SK-N-SH (cell line): ENCODE results near the gene CD300LG. TPM values are rescaled to one million over a fixed set of nuclear protein-coding genes. Genes with fewer than 3 reads are reported as not detected.

Source experiments
- CTCF ChIA-PET: fragments of 300-600, 350-600 bp; formaldehyde crosslinking; extraction: SDS; loops from one replicate; lab custom pipeline; 2021; lab: Yijun Ruan, JAX
- POLR2A ChIA-PET: fragments of 350-600 bp; sonication (Branson Sonifier 250); formaldehyde crosslinking; extraction: SDS; loops from one replicate; lab custom pipeline; 2020; ENCODE audit warnings: antibody characterized with exemption, inconsistent platforms; lab: Yijun Ruan, JAX
- DNase-seq: peaks from one replicate; pipeline ENCODE4 v3.0.0; 2012
- H2AFZ ChIP-seq: fragments of 200-600 bp; sonication (generic); 2 replicates; pipeline ENCODE4 v1.8.1; 2016; ENCODE audit warnings: antibody characterized with exemption, mild to moderate bottlenecking, low read depth
- H3F3A ChIP-seq: fragments of 200-600 bp; sonication (generic); replicated peaks from 2 replicates; pipeline ENCODE3; 2016; ENCODE audit warnings: antibody characterized with exemption, mild to moderate bottlenecking; ENCODE audit not compliant: insufficient read depth
- H3K27ac ChIP-seq, 2 experiments: fragments of 200-500 bp in 1 of 2; fragments of 200-600 bp in 1 of 2; sonication (Bioruptor generic) in 1 of 2; sonication (generic), shearing (Covaris generic) in 1 of 2; 2 replicates each; pipeline versions ENCODE4 v1.5.1 to v1.6.1; 2014 to 2016; ENCODE audit warnings: low read depth in 2 of 2, inconsistent platforms in 1 of 2, low read length in 1 of 2, mild to moderate bottlenecking in 1 of 2, mixed read lengths in 1 of 2
- H3K27me3 ChIP-seq: fragments of 200-600 bp; sonication (generic), shearing (Covaris generic); 2 replicates; pipeline ENCODE4 v1.6.1; 2016; ENCODE audit warnings: mixed run types; ENCODE audit not compliant: insufficient read depth
- H3K36me3 ChIP-seq, 2 experiments: fragments of 200-500 bp in 1 of 2; fragments of 200-600 bp in 1 of 2; sonication (Bioruptor generic) in 1 of 2; sonication (generic) in 1 of 2; replicated peaks in 1 of 2; 2 replicates each; pipeline versions ENCODE3 to v1.5.1; 2014 to 2016; ENCODE audit warnings: low read length in 1 of 2, mild to moderate bottlenecking in 1 of 2; ENCODE audit not compliant: insufficient read depth in 2 of 2, control insufficient read depth in 1 of 2
- H3K4me1 ChIP-seq, 2 experiments: fragments of 200-500 bp in 1 of 2; fragments of 200-600 bp in 1 of 2; sonication (Bioruptor generic) in 1 of 2; sonication (generic), shearing (Covaris generic) in 1 of 2; 2 replicates each; pipeline versions ENCODE4 v1.5.1 to v1.6.1; 2014 to 2016; ENCODE audit warnings: low read depth in 1 of 2, low read length in 1 of 2, mixed run types in 1 of 2; ENCODE audit not compliant: insufficient read depth in 2 of 2, control insufficient read depth in 1 of 2
- H3K4me2 ChIP-seq: fragments of 200-600 bp; sonication (generic), shearing (Covaris generic); 2 replicates; pipeline ENCODE4 v1.6.1; 2017; ENCODE audit warnings: mixed run types
- H3K4me3 ChIP-seq, 2 experiments: fragments of 200-500 bp in 1 of 2; fragments of 200-600 bp in 1 of 2; sonication (Bioruptor generic) in 1 of 2; sonication (generic), shearing (Covaris generic) in 1 of 2; 2 replicates each; pipeline versions ENCODE4 v1.5.1 to v1.8.1; 2014 to 2016; ENCODE audit warnings: low read depth in 2 of 2, inconsistent platforms in 1 of 2, low read length in 1 of 2, mild to moderate bottlenecking in 1 of 2, mixed read lengths in 1 of 2, moderate library complexity in 1 of 2
- H3K79me2 ChIP-seq: fragments of 200-600 bp; sonication (generic); 2 replicates; pipeline ENCODE4 v1.8.1; 2017; ENCODE audit warnings: mild to moderate bottlenecking; ENCODE audit not compliant: insufficient read depth
- H3K9ac ChIP-seq: fragments of 200-600 bp; sonication (generic); 2 replicates; pipeline ENCODE4 v1.6.1; 2017; ENCODE audit warnings: mixed run types
- H3K9me2 ChIP-seq: fragments of 200-600 bp; sonication (generic); 2 replicates; pipeline ENCODE4 v1.6.1; 2017; ENCODE audit warnings: mixed run types
- H3K9me3 ChIP-seq: fragments of 200-600 bp; sonication (generic); 2 replicates; pipeline ENCODE4 v1.6.1; 2017; ENCODE audit warnings: mixed run types, mild to moderate bottlenecking, moderate library complexity
- H4K20me1 ChIP-seq: fragments of 200-600 bp; sonication (generic); 2 replicates; pipeline ENCODE4 v1.6.1; 2017; ENCODE audit warnings: mild to moderate bottlenecking, mixed run types; ENCODE audit not compliant: insufficient read depth
- ELF1 ChIP-seq: IDR thresholded peaks from 2 replicates; pipeline ENCODE4 v1.4.0; 2012
- GABPA ChIP-seq: IDR thresholded peaks from 2 replicates; pipeline ENCODE4 v1.4.0; 2012; ENCODE audit warnings: low read depth, mild to moderate bottlenecking
- MEF2A ChIP-seq: IDR thresholded peaks from 2 replicates; pipeline ENCODE4 v1.4.0; 2012; ENCODE audit warnings: low read depth, borderline replicate concordance
- MXI1 ChIP-seq: IDR thresholded peaks from 2 replicates; pipeline ENCODE4 v1.6.1; 2012; ENCODE audit warnings: mild to moderate bottlenecking, low read depth, low read length, improper control_type of control experiment
- NRF1 ChIP-seq: IDR thresholded peaks from 2 replicates; pipeline ENCODE4 v1.6.1; 2012; ENCODE audit warnings: low read depth, mild to moderate bottlenecking, low read length
- RXRA ChIP-seq: IDR thresholded peaks from 2 replicates; pipeline ENCODE4 v1.4.0; 2012; ENCODE audit warnings: low read depth, mild to moderate bottlenecking, borderline replicate concordance
- SIN3A ChIP-seq: IDR thresholded peaks from 2 replicates; pipeline ENCODE4 v1.6.1; 2012; ENCODE audit warnings: low read depth, mild to moderate bottlenecking, low read length, moderate library complexity, borderline replicate concordance
- SMC3 ChIP-seq: IDR thresholded peaks from 2 replicates; pipeline ENCODE4 v1.6.1; 2012; ENCODE audit warnings: low read depth, low read length, improper control_type of control experiment
- TAF1 ChIP-seq: IDR thresholded peaks from 2 replicates; pipeline ENCODE4 v1.6.1; 2012; ENCODE audit warnings: low read depth, mild to moderate bottlenecking, low read length, moderate library complexity, borderline replicate concordance
- TCF12 ChIP-seq: IDR thresholded peaks from 2 replicates; pipeline ENCODE4 v1.4.0; 2012
- TEAD4 ChIP-seq: IDR thresholded peaks from 2 replicates; pipeline ENCODE4 v1.4.0; 2012; ENCODE audit warnings: mild to moderate bottlenecking, borderline replicate concordance; ENCODE audit not compliant: insufficient read depth
- WGBS: methylation state at CpG from one replicate; pipeline ENCODE4 v1.1.6; 2017; ENCODE audit warnings: low lambda C conversion rate; 5-methylcytosine and 5-hydroxymethylcytosine counted together
- polyA plus RNA-seq, 3 experiments: library from polyadenylated mRNA; depleted of rRNA; stranded (reverse); fragments of >200 nt; gene quantifications; 2 replicates each; pipeline ENCODE4 v1.2.3, GENCODE V29; 2012
- TF ChIP-seq, protein P1 (sequence below): IDR thresholded peaks from 2 replicates; pipeline ENCODE4 v1.4.0; 2012; ENCODE audit warnings: low read depth, borderline replicate concordance
- TF ChIP-seq, protein P2 (sequence below): IDR thresholded peaks from 2 replicates; pipeline ENCODE4; 2012
- TF ChIP-seq, protein P3 (sequence below): IDR thresholded peaks from 2 replicates; pipeline ENCODE4 v1.4.0; 2012; ENCODE audit warnings: low read depth, borderline replicate concordance

CD300LG gene
- polyA plus RNA-seq, 1 of the 3 experiments (the other 2 are of a cell fraction): not detected

DNA sequence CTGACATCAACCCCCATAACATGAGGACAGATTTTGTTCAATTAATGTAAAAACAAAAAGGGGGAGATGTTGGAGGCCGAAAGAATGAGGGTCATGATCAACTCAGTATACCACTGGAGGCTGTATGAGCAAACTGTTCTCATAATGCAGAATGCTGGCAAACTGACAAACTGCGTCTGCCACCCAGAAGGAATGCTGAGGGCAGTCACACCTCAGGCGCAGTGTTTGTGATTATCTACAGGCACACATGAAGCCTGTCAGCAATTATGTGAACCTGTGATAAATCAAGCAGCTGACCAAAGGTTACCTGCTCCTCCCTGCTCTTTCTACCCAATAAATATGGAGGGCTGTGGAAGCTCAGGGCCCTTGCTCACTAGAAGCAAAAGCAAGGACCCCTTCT lies 27.3 kb downstream of the CD300LG start:
- H3K27me3 ChIP-seq: no peaks in the 10 kb centered on the region
- H4K20me1 ChIP-seq: no peaks in the 10 kb centered on the region
- H3K9ac ChIP-seq: no peak overlapping the region
- H3K4me3 ChIP-seq: no peak overlapping the region
- WGBS: 71% methylated on average over 3 of the region's 3 CpGs
- H3K79me2 ChIP-seq: no peaks in the 10 kb centered on the region
- no peak overlapping the region for H2AFZ ChIP-seq
- no peaks in the 10 kb centered on the region for H3F3A ChIP-seq
- H3K9me2 ChIP-seq: no peaks in the 10 kb centered on the region
- no peak for TF ChIP-seq GABPA
- TF ChIP-seq TAF1: no peak
- no peak for TF ChIP-seq SIN3A
- TF ChIP-seq, protein P1, sequence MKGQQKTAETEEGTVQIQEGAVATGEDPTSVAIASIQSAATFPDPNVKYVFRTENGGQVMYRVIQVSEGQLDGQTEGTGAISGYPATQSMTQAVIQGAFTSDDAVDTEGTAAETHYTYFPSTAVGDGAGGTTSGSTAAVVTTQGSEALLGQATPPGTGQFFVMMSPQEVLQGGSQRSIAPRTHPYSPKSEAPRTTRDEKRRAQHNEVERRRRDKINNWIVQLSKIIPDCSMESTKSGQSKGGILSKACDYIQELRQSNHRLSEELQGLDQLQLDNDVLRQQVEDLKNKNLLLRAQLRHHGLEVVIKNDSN: no peak
- TF ChIP-seq TCF12: no peak
- TF ChIP-seq MEF2A: no peak
- TF ChIP-seq, protein P2, sequence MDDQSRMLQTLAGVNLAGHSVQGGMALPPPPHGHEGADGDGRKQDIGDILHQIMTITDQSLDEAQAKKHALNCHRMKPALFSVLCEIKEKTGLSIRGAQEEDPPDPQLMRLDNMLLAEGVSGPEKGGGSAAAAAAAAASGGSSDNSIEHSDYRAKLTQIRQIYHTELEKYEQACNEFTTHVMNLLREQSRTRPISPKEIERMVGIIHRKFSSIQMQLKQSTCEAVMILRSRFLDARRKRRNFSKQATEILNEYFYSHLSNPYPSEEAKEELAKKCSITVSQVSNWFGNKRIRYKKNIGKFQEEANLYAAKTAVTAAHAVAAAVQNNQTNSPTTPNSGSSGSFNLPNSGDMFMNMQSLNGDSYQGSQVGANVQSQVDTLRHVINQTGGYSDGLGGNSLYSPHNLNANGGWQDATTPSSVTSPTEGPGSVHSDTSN: no peak
- TF ChIP-seq, all 33 proteins: peak for 0
- CTCF ChIA-PET: interaction anchor here (10.0 kb wide), 1 partner anchor 25 kb away, joined by 344 read pairs; the partner anchor contains the start of gene MPP2
- H3K4me2 ChIP-seq: no peak overlapping the region
- no peaks in the 10 kb centered on the region for H3K36me3 ChIP-seq
- H3K9me3 ChIP-seq: no peaks in the 10 kb centered on the region
- POLR2A ChIA-PET: no interaction called here
- no peak for DNase-seq
- H3K27ac ChIP-seq: no peak overlapping the region
- peaks cover 0 to 2% of the 10 kb centered on the region in 2 experiments; a peak in 1 of 4 replicates for H3K4me1 ChIP-seq

DNA sequence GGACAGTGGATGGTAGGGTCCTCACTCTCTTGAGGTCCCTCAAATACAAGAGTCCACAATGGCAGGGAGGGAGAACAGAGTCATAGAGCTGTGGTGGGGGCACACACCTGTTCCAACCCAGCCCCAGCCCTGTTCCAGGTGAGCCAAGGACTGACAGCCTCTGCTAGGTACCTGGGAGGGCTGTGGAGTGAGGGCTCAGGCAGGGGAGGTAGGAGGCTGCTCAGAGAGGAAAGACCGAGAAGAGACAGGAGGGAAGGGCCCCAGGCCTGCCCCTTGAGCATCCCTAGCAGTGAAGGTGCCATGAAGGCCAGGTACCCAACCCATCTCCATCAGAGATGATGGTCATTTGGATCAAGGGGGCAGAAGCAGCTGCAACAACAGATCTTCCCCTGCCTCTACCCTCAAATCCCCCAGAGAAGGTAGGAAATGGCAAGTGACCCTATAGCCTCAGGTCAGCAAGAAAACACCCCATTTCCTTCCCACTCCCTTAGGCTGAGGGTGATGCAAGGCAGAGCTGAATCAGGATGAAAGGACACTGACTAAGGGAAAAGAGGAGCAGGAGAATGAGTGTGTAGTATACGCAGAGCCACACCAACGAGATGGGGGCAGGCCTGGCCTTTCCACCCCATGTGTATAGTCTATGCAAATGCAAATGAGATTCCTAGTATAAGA lies 28.6 kb downstream of the CD300LG start:
- Histone ChIP-seq H3K9me2 (no peaks in the 10 kb centered on the region), H3K4me1 (peaks cover 0 to 2% of the 10 kb centered on the region in 2 experiments; a peak in 1 of 4 replicates), H3K9me3 (no peaks in the 10 kb centered on the region)
- CTCF ChIA-PET: interaction anchor here (8.3 to 10.0 kb wide), 2 partner anchors 23 to 65 kb away, joined by 99 to 344 read pairs; partner anchors contain the start of genes MPP2 and PPY
- POLR2A ChIA-PET: no interaction called here
- TF ChIP-seq SMC3: no peak
- TF ChIP-seq MXI1: no peak
- TF ChIP-seq, all 33 proteins: peak for 0
- no peak overlapping the region for H3K4me2 ChIP-seq
- H3F3A ChIP-seq: no peaks in the 10 kb centered on the region
- H3K4me3 ChIP-seq: no peak overlapping the region
- H3K27me3 ChIP-seq: no peaks in the 10 kb centered on the region
- H3K36me3 ChIP-seq: no peaks in the 10 kb centered on the region
- 66% methylated on average over 3 of the region's 3 CpGs for WGBS
- no peak overlapping the region for H3K27ac ChIP-seq
- H4K20me1 ChIP-seq: no peaks in the 10 kb centered on the region
- no peak overlapping the region for H2AFZ ChIP-seq
- DNase-seq: no peak
- no peak overlapping the region for H3K9ac ChIP-seq
- H3K79me2 ChIP-seq: no peaks in the 10 kb centered on the region

DNA sequence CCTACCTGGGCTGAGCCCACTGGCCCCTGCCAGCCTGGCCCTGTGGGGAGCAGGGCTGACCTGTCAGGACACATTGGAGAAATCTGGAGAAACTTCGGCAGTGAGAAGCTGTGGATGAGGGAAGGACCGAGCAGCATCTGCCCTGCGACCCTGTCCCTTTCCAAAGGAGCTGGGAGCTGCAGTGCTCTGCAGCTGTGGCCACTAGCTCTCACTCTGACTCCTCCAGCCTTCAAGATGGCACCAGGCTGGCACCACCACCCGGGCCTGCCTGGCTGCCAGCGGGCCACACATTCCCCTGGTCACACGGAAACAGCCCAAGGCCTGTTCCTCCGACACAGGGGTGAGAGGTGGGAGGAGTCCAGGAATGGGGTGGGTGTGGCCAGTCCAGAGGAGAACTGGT lies 30.1 kb downstream of the CD300LG start:
- TF ChIP-seq RXRA (no peak), NRF1 (no peak), ELF1 (no peak), MXI1 (no peak), MEF2A (no peak), TEAD4 (no peak)
- TF ChIP-seq, protein P3, sequence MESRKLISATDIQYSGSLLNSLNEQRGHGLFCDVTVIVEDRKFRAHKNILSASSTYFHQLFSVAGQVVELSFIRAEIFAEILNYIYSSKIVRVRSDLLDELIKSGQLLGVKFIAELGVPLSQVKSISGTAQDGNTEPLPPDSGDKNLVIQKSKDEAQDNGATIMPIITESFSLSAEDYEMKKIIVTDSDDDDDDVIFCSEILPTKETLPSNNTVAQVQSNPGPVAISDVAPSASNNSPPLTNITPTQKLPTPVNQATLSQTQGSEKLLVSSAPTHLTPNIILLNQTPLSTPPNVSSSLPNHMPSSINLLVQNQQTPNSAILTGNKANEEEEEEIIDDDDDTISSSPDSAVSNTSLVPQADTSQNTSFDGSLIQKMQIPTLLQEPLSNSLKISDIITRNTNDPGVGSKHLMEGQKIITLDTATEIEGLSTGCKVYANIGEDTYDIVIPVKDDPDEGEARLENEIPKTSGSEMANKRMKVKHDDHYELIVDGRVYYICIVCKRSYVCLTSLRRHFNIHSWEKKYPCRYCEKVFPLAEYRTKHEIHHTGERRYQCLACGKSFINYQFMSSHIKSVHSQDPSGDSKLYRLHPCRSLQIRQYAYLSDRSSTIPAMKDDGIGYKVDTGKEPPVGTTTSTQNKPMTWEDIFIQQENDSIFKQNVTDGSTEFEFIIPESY: no peak
- H3K9ac ChIP-seq: no peak overlapping the region

More for the DNA sequence above, 30.1 kb downstream of the CD300LG start:
- Histone ChIP-seq H2AFZ (no peak overlapping the region), H3K4me1 (peaks cover 0 to 2% of the 10 kb centered on the region in 2 experiments; a peak in 1 of 4 replicates), H3K79me2 (no peaks in the 10 kb centered on the region), H3F3A (no peaks in the 10 kb centered on the region), H3K4me2 (no peak overlapping the region), H3K27me3 (no peaks in the 10 kb centered on the region), H3K9me2 (no peaks in the 10 kb centered on the region), H3K9me3 (no peaks in the 10 kb centered on the region), H3K27ac (no peak overlapping the region), H3K4me3 (no peak overlapping the region), H4K20me1 (no peaks in the 10 kb centered on the region), H3K36me3 (no peaks in the 10 kb centered on the region)
- CTCF ChIA-PET: interaction anchor here (0.6 to 10.0 kb wide), 11 partner anchors 12 to 238 kb away, joined by 3 to 344 read pairs (median 9); partner anchors contain the start of genes CD300LG, MPP2 and PPY
- 86% methylated on average over 3 of the region's 7 CpGs for WGBS
- POLR2A ChIA-PET: no interaction called here
- no peak for DNase-seq
